Panc1 (cell line): Measurements from ENCODE around the gene CEBPE. TPM values are rescaled to one million over a fixed set of nuclear protein-coding genes. Genes with fewer than 3 reads are reported as not detected.

Experiments used
- ATAC-seq: fragments of 200-7000 bp; cut with Tn5 transposase; 2 replicates; pipeline ENCODE4 v1.9.1; 2020; ENCODE audit warnings: mild to moderate bottlenecking, moderate library complexity
- BruUV-seq: library from RNA; stranded (reverse); fragments of 400-500 nt; replicated peaks from 2 replicates; lab custom pipeline; 2021; lab: Mats Ljungman, UMichigan
- CTCF ChIA-PET: fragments of 300-600 bp; sonication (Branson Sonifier 250); formaldehyde crosslinking; loops from one replicate; lab custom pipeline; 2022; ENCODE audit warnings: antibody characterized with exemption; lab: Charles Lee
- POLR2A ChIA-PET: fragments of 300-600 bp; sonication (Branson Sonifier 250); formaldehyde crosslinking; loops from one replicate; lab custom pipeline; 2022; ENCODE audit warnings: antibody characterized with exemption; lab: Charles Lee
- DNase-seq: peaks from one replicate; pipeline ENCODE4 v3.0.0-alpha.2; 2010; ENCODE audit warnings: low read depth, low spot score
- H3K27ac ChIP-seq: 2 replicates; pipeline ENCODE4 v1.5.1; 2011; ENCODE audit warnings: mild to moderate bottlenecking, low read length, inconsistent platforms
- H3K27me3 ChIP-seq: fragments of 200-500 bp; sonication (Bioruptor generic); 2 replicates; pipeline ENCODE4 v1.6.0; 2014; ENCODE audit warnings: low read length, inconsistent platforms; ENCODE audit not compliant: control insufficient read depth, insufficient read depth
- H3K36me3 ChIP-seq: fragments of 200-500 bp; sonication (Bioruptor generic); 2 replicates; pipeline ENCODE4 v1.5.1; 2014; ENCODE audit warnings: inconsistent platforms, mild to moderate bottlenecking, low read length, moderate library complexity; ENCODE audit not compliant: control insufficient read depth, insufficient read depth
- H3K4me1 ChIP-seq: 2 replicates; pipeline ENCODE4 v1.5.1; 2011; ENCODE audit warnings: inconsistent platforms, mild to moderate bottlenecking, low read length, moderate library complexity; ENCODE audit not compliant: control insufficient read depth, insufficient read depth
- H3K4me3 ChIP-seq, 2 experiments: 2 replicates each; pipeline ENCODE4 v1.5.1; 2011 to 2012; ENCODE audit warnings: low read depth in 2 of 2, low read length in 2 of 2, mild to moderate bottlenecking in 2 of 2, inconsistent platforms in 1 of 2, moderate library complexity in 1 of 2
- H3K9me3 ChIP-seq: fragments of 200-500 bp; sonication (Bioruptor generic); 2 replicates; pipeline ENCODE4 v1.5.1; 2014; ENCODE audit warnings: low read depth, mild to moderate bottlenecking, inconsistent platforms, low read length, moderate library complexity; ENCODE audit not compliant: control insufficient read depth, insufficient read depth
- CTCF ChIP-seq: fragments of 450-650 bp; IDR thresholded peaks from 2 replicates; pipeline ENCODE4 v1.5.1; 2017; ENCODE audit warnings: mild to moderate bottlenecking
- POLR2AphosphoS5 ChIP-seq: IDR thresholded peaks from 2 replicates; pipeline ENCODE4 v1.6.1; 2012; ENCODE audit warnings: mild to moderate bottlenecking, low read depth, low read length, moderate library complexity
- REST ChIP-seq, 2 experiments: IDR thresholded peaks; 2 replicates each; pipeline ENCODE4 v1.6.1; 2011 to 2012; ENCODE audit warnings: low read depth in 2 of 2, control low read depth in 1 of 2, low read length in 1 of 2, mild to moderate bottlenecking in 1 of 2, moderate library complexity in 1 of 2; ENCODE audit not compliant: insufficient read depth in 1 of 2
- SIN3A ChIP-seq: IDR thresholded peaks from 2 replicates; pipeline ENCODE4 v1.6.1; 2012; ENCODE audit warnings: low read depth, mild to moderate bottlenecking, low read length, moderate library complexity, borderline replicate concordance; ENCODE audit not compliant: insufficient read depth
- TCF7L2 ChIP-seq: IDR thresholded peaks from 2 replicates; pipeline ENCODE4 v1.6.1; 2011; ENCODE audit warnings: mild to moderate bottlenecking, low read depth, low read length, inconsistent platforms
- in situ Hi-C: cut with HindIII; loops from 2 replicates; pipeline ENCODE4 v1.10.0; 2016; ENCODE audit warnings: low sequenced_read_pairs, low pct_unique_long_range_greater_than_20kb
- intact Hi-C: fragments of 100-400 bp; cut with micrococcal nuclease; formaldehyde crosslinking; loops from one replicate; pipeline ENCODE4 v1.10.0; 2022; ENCODE audit not compliant: unreplicated experiment
- total RNA-seq: library from RNA; stranded (reverse); gene quantifications from one replicate; pipeline ENCODE4 v1.2.1, GENCODE V29; 2021; ENCODE audit not compliant: unreplicated experiment

The CEBPE gene
- total RNA-seq, 1 experiment from 2014 or later, result not detected

GRCh38 chr14:23139874-23140273 lies 20.8 kb upstream of the CEBPE start:
- CTCF ChIA-PET, result no interaction called here
- H3K27me3 ChIP-seq, result no peaks in the 10 kb centered on the region; the same call in 1 of the 2 replicates
- DNase-seq, result no peak
- no peak overlapping the region for H3K4me3 ChIP-seq
- H3K27ac ChIP-seq, result no peak overlapping the region
- no TSS peak for BruUV-seq
- H3K9me3 ChIP-seq, result no peaks in the 10 kb centered on the region
- TF ChIP-seq POLR2AphosphoS5 (no peak), TCF7L2 (no peak), CTCF (no peak), REST (IDR thresholded peaks at IDR 0.05; ENCODE audit: insufficient read depth in 1 of 2, low read depth in 2 of 2, low read length in 1 of 2) (no peak), SIN3A (no peak)
- H3K36me3 ChIP-seq, result no peaks in the 10 kb centered on the region
- intact Hi-C loops, result no loop called here
- in situ Hi-C loops, result no loop called here
- ATAC-seq, result no peak
- POLR2A ChIA-PET, result no interaction called here
- no peaks in the 10 kb centered on the region for H3K4me1 ChIP-seq

- ATAC-seq (no peak), DNase-seq (no peak)
- no peaks in the 10 kb centered on the region for H3K36me3 ChIP-seq
- POLR2A ChIA-PET, result no interaction called here
- no peaks in the 10 kb centered on the region for H3K27me3 ChIP-seq
- H3K9me3 ChIP-seq, result no peaks in the 10 kb centered on the region
- no peaks in the 10 kb centered on the region for H3K4me1 ChIP-seq
- no TSS peak for BruUV-seq
- in situ Hi-C loops, result no loop called here
- no peak for TF ChIP-seq SIN3A
- no peak for TF ChIP-seq CTCF
- no peak for TF ChIP-seq POLR2AphosphoS5
- no peak for TF ChIP-seq REST (IDR thresholded peaks at IDR 0.05; ENCODE audit: insufficient read depth in 1 of 2, low read depth in 2 of 2, low read length in 1 of 2)
- no peak for TF ChIP-seq TCF7L2
- intact Hi-C loops, result no loop called here
- CTCF ChIA-PET, result interaction anchor here (0.5 kb wide), 2 partner anchors 16 to 75 kb away, joined by 3 read pairs; no protein-coding TSS in a partner anchor
- no peak overlapping the region for H3K4me3 ChIP-seq
- H3K27ac ChIP-seq, result no peak overlapping the region
Measured at GRCh38 chr14:23137813-23138535, 18.9 kb upstream of the CEBPE start.
